Right atrium auricular region (tissue), 2 donors: Measurements from ENCODE around the gene FER. TPM values are rescaled to one million over a fixed set of nuclear protein-coding genes. Genes with fewer than 3 reads are reported as not detected.

Experiments used
- DNase-seq: peaks from one replicate; pipeline ENCODE4 v3.0.0-alpha.2; 2019; ENCODE audit warnings: low spot score
- H3K27ac ChIP-seq, 2 donors: fragments of 200-600 bp; sonication (generic); 1 replicate in 1 of 2; 2 replicates in 1 of 2; pipeline ENCODE4 v1.5.1; 2016 to 2019
- H3K27me3 ChIP-seq, 2 donors: fragments of 200-600 bp; sonication (generic); one replicate each; pipeline versions ENCODE4 v1.5.1 to v1.6.0; 2017 to 2019
- H3K36me3 ChIP-seq: fragments of 200-600 bp; sonication (generic); one replicate; pipeline ENCODE4 v1.5.1; 2016
- H3K4me1 ChIP-seq, 2 donors: fragments of 200-600 bp; sonication (generic); one replicate each; pipeline versions ENCODE4 v1.5.1 to v1.6.0; 2017 to 2019
- H3K4me3 ChIP-seq, 2 donors: fragments of 200-600 bp; sonication (generic); 1 replicate in 1 of 2; 2 replicates in 1 of 2; pipeline ENCODE4 v1.5.1; 2017 to 2019; ENCODE audit warnings: mild to moderate bottlenecking in 1 of 2, moderate library complexity in 1 of 2
- H3K9me3 ChIP-seq, 2 donors: fragments of 200-600 bp; sonication (generic); one replicate each; pipeline ENCODE4 v1.5.1; 2019
- total RNA-seq, 2 donors: library from RNA; depleted of rRNA; stranded (reverse); fragments of >200 nt; gene quantifications; one replicate each; pipeline ENCODE4 v1.1.0, GENCODE V29; 2016
- TF ChIP-seq, protein P1 (sequence below), 2 donors: fragments of 200-600 bp; sonication (generic); IDR thresholded peaks; one replicate each; pipeline ENCODE4 v1.5.1; 2019; ENCODE audit warnings: antibody characterized with exemption in 2 of 2

The FER gene
- total RNA-seq, 2 donors from 2014 or later, result 10.6 to 12.9 TPM

DNA sequence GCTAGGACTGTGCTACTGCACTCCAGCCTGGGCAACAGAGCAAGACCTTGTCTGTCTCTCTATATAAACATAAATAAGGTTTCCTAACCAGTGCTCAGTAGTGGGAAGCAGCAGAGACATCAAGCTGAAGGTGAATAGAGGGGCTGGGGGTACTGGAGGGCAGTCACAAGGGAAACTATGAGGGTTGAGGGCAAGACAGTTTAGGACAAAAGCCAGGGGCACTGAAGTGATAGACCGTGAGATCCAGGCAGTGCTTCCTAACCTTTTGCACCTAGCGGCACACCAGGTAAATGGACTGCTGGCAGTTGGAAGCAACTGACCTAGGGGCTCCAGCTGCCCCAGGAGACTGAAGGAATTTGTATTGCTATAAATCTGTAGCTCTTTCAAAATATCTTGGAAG lies 483.6 kb downstream of the FER start:
- Histone ChIP-seq H3K36me3 (no peaks in the 10 kb centered on the region), H3K9me3 (peaks cover 0 to 10% of the 10 kb centered on the region in 2 donors), H3K4me1 (no peaks in the 10 kb centered on the region), H3K27me3 (no peaks in the 10 kb centered on the region), H3K27ac (no peak overlapping the region), H3K4me3 (no peak overlapping the region)
- DNase-seq, result no peak
- TF ChIP-seq, protein P1, sequence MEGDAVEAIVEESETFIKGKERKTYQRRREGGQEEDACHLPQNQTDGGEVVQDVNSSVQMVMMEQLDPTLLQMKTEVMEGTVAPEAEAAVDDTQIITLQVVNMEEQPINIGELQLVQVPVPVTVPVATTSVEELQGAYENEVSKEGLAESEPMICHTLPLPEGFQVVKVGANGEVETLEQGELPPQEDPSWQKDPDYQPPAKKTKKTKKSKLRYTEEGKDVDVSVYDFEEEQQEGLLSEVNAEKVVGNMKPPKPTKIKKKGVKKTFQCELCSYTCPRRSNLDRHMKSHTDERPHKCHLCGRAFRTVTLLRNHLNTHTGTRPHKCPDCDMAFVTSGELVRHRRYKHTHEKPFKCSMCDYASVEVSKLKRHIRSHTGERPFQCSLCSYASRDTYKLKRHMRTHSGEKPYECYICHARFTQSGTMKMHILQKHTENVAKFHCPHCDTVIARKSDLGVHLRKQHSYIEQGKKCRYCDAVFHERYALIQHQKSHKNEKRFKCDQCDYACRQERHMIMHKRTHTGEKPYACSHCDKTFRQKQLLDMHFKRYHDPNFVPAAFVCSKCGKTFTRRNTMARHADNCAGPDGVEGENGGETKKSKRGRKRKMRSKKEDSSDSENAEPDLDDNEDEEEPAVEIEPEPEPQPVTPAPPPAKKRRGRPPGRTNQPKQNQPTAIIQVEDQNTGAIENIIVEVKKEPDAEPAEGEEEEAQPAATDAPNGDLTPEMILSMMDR (IDR thresholded peaks at IDR 0.05), result no peak

DNA sequence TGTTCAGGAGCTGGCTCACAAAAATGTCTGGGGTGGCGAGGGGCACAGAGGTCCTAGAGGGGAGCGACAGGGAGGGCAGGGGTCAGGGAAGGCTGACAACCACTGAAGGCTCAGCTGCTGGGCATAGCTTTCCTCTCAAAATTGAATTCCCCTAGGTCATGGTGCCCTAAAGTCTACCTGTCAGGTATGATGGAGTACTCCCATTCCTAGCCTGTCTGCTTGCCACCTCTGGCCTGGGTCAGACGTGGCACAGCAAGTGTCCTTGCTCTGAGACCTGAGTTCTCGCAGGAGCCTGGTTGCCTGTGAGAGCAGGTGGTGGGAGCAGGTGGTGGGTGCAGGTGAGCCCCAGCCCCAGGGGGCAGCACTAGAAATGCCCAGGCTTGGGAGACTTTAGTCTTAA lies 486.7 kb downstream of the FER start:
- Histone ChIP-seq H3K27me3 (no peaks in the 10 kb centered on the region), H3K4me3 (no peak overlapping the region), H3K4me1 (no peaks in the 10 kb centered on the region), H3K36me3 (no peaks in the 10 kb centered on the region), H3K27ac (no peak overlapping the region), H3K9me3 (peaks cover 0 to 25% of the 10 kb centered on the region in 2 donors)
- no peak for DNase-seq
- TF ChIP-seq, protein P1 (IDR thresholded peaks at IDR 0.05), result no peak

DNA sequence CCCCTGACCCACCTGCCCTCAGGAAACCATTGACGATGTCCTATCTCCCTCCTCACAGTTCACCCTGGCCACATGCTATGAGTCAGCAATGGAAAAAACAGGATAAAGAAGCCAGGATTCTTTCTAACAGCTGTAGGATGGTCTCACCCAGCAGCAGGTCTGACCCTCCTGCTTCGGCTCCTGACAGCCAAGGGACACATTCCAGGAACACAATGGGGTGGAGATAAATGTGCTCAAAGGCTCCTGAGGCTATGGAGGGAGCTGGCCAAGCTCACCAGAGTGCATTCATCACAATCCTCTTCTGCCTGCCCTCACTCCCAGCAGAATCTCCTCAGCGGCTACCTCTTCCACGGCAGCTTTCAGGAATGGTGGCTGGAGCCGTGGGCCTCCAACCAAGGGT lies 491.8 kb downstream of the FER start:
- Histone ChIP-seq H3K27me3 (no peaks in the 10 kb centered on the region), H3K9me3 (peaks cover 0 to 25% of the 10 kb centered on the region in 2 donors), H3K36me3 (no peaks in the 10 kb centered on the region), H3K27ac (no peak overlapping the region), H3K4me1 (no peaks in the 10 kb centered on the region), H3K4me3 (no peak overlapping the region)
- TF ChIP-seq, protein P1 (IDR thresholded peaks at IDR 0.05), result no peak
- DNase-seq, result no peak

DNA sequence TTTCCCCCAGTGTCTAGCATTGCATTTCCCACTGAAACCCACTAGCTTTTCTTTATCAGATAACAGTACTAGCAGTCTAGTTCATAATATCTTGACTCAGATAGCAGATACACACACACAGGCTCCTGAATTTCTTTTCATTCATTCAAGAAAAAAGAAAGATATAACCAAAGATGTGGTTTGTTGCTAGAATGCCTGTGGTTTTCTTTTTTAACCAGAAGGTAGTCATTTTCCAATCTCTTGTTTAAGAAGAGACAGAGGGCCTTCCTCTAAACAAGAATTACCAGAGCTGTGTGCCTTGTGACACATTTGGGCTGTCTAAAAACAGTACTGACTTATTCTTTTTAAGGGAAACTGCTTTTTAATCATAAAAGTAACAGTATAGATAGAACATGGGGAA lies 494.8 kb downstream of the FER start:
- Histone ChIP-seq H3K27me3 (no peaks in the 10 kb centered on the region), H3K9me3 (peaks cover 0 to 22% of the 10 kb centered on the region in 2 donors), H3K4me1 (no peaks in the 10 kb centered on the region), H3K4me3 (no peak overlapping the region), H3K27ac (no peak overlapping the region), H3K36me3 (no peaks in the 10 kb centered on the region)
- TF ChIP-seq, protein P1 (IDR thresholded peaks at IDR 0.05), result no peak
- DNase-seq, result no peak

DNA sequence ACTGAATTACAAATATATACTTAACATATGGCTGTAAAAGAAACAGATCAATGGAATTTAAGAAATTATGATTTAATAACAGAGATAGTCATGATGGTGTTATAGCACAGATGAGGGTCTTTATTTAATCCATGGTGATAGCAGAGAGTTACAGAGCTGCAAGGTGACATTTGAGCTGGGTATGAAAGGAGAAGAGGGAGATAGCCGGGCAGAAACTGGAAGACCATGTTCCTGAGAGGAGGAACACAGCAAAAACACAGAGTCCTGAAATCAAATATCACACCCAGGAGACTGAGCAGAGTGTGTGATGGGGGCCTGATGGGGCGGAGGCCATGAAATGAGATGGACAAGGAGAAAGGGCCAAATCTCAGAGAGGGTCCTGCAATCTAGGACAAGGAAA lies 498.7 kb downstream of the FER start:
- H3K9me3 ChIP-seq, result peaks cover 0 to 22% of the 10 kb centered on the region in 2 donors
- H3K36me3 ChIP-seq, result no peaks in the 10 kb centered on the region
- no peak overlapping the region for H3K4me3 ChIP-seq
- DNase-seq, result no peak
- TF ChIP-seq, protein P1 (IDR thresholded peaks at IDR 0.05), result no peak
- no peaks in the 10 kb centered on the region for H3K4me1 ChIP-seq
- H3K27ac ChIP-seq, result no peak overlapping the region
- H3K27me3 ChIP-seq, result no peaks in the 10 kb centered on the region
